ENCODE data around the gene RASAL2. TPM values are rescaled to one million over a fixed set of nuclear protein-coding genes. Genes with fewer than 3 reads are reported as not detected.

RASAL2 gene
- total RNA-seq, 2 experiments from 2014 or later: not detected

DNA sequence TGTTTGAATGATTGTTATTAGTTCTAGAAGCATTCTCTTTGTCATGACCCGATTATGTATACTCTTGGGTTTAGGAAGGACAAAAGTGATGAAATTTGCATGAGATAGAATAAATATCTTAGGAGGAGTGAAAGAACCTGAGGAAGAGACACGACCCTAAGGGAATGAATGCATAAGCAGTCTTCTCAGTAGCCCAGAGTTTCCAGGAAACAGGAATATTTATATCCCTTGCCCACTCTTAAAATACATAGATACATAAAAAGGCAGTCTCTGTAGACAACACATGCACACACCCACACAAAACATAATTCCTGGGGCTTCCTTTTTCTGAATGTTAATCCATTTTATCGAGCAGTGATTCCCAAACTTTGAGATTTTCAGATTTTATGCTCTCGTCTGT, 383.5 kb downstream of the RASAL2 start:
- intact Hi-C loops (cut with micrococcal nuclease): no loop called here
- Mint-ChIP-seq H3K27me3 (ENCODE audit: low read depth) (peaks cover 12% of the 10 kb centered on the region), H3K4me1 (ENCODE audit: low read depth) (no peaks in the 10 kb centered on the region), H3K36me3 (ENCODE audit: low read depth) (no peaks in the 10 kb centered on the region), H3K4me3 (no peak overlapping the region), H3K27ac (no peak overlapping the region), H3K9me3 (no peaks in the 10 kb centered on the region)
- CTCF ChIA-PET: no interaction called here
- DNase-seq: no peak

DNA sequence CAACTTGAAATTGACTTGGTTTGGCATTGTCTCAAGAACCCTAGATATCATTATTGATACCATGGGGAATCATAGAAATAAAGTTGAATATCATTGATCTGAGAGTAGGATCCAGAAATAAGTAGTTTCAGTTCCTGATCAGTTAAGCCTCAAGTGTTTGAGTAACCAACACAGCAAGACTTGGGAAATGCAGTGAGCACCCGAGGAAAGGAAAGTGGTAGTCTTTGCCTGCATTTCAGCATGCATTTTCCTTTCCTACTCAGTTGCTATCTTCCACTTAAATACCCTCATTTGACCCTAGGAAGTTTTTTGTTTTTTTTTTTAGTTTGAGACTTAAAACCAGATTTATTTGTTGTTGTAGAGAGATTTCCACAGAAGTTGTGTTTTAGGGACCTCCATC, 383.9 kb downstream of the RASAL2 start:
- intact Hi-C loops (cut with micrococcal nuclease): no loop called here
- no peaks in the 10 kb centered on the region for H3K4me1 Mint-ChIP-seq (ENCODE audit: low read depth)
- no peaks in the 10 kb centered on the region for H3K36me3 Mint-ChIP-seq (ENCODE audit: low read depth)
- H3K4me3 Mint-ChIP-seq: no peak overlapping the region
- CTCF ChIA-PET: no interaction called here
- H3K27ac Mint-ChIP-seq: no peak overlapping the region
- no peaks in the 10 kb centered on the region for H3K9me3 Mint-ChIP-seq
- no peak for DNase-seq
- H3K27me3 Mint-ChIP-seq (ENCODE audit: low read depth): peaks cover 12% of the 10 kb centered on the region

GRCh38 chr1:178483251-178483957, 389.5 kb downstream of the RASAL2 start:
- intact Hi-C loops (cut with micrococcal nuclease): no loop called here
- Mint-ChIP-seq H3K27me3 (ENCODE audit: low read depth) (peaks cover 13% of the 10 kb centered on the region), H3K36me3 (ENCODE audit: low read depth) (no peaks in the 10 kb centered on the region), H3K4me3 (no peak overlapping the region), H3K4me1 (ENCODE audit: low read depth) (no peaks in the 10 kb centered on the region), H3K27ac (no peak overlapping the region), H3K9me3 (no peaks in the 10 kb centered on the region)
- DNase-seq: no peak
- CTCF ChIA-PET: no interaction called here

DNA sequence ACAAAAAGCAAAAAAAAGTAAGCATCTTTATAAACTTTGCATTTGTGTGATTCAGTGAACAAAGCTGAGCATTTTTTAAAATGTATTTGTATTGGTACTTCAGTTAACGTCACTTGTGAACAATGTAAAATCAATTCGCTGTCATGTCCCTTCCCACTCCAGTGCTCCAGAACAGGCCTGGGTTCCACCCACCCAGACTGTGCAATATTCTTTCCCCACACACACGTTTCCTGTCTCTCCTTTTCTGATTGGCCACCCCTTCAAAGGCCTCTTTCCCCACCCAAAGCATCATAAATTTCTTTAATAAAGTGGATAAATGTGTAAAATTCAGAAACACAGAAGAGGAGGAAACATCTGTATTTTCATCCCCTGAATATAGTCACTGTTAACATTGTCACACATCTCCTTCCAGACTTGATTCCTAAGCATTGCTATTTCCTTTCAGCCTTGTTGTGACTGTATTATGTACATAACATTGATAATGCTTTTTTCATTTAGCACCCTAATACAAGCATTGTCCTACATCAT, 390.9 kb downstream of the RASAL2 start:
- CTCF ChIA-PET: no interaction called here
- Mint-ChIP-seq H3K9me3 (no peaks in the 10 kb centered on the region), H3K4me1 (ENCODE audit: low read depth) (no peaks in the 10 kb centered on the region), H3K27ac (no peak overlapping the region), H3K4me3 (no peak overlapping the region), H3K36me3 (ENCODE audit: low read depth) (no peaks in the 10 kb centered on the region), H3K27me3 (ENCODE audit: low read depth) (peaks cover 18% of the 10 kb centered on the region)
- intact Hi-C loops (cut with micrococcal nuclease): no loop called here
- no peak for DNase-seq

- Mint-ChIP-seq H3K27ac (no peak overlapping the region), H3K4me3 (no peak overlapping the region), H3K27me3 (ENCODE audit: low read depth) (peaks cover 18% of the 10 kb centered on the region), H3K36me3 (ENCODE audit: low read depth) (no peaks in the 10 kb centered on the region), H3K9me3 (no peaks in the 10 kb centered on the region), H3K4me1 (ENCODE audit: low read depth) (no peaks in the 10 kb centered on the region)
- no peak for DNase-seq
- CTCF ChIA-PET: interaction anchor here (1.0 kb wide), 1 partner anchor 15 kb away, joined by 4 read pairs; no protein-coding TSS in a partner anchor
- intact Hi-C loops (cut with micrococcal nuclease): no loop called here
Observed at GRCh38 chr1:178485541-178485981, 391.7 kb downstream of the RASAL2 start.

- H3K9me3 Mint-ChIP-seq: no peaks in the 10 kb centered on the region
- no peak overlapping the region for H3K4me3 Mint-ChIP-seq
- CTCF ChIA-PET: interaction anchor here (1.0 kb wide), 1 partner anchor 15 kb away, joined by 4 read pairs; no protein-coding TSS in a partner anchor
- intact Hi-C loops (cut with micrococcal nuclease): no loop called here
- H3K36me3 Mint-ChIP-seq (ENCODE audit: low read depth): no peaks in the 10 kb centered on the region
- DNase-seq: no peak
- H3K4me1 Mint-ChIP-seq (ENCODE audit: low read depth): no peaks in the 10 kb centered on the region
- H3K27ac Mint-ChIP-seq: no peak overlapping the region
- H3K27me3 Mint-ChIP-seq (ENCODE audit: low read depth): peaks cover 18% of the 10 kb centered on the region
Observed at GRCh38 chr1:178486100-178487069, 392.5 kb downstream of the RASAL2 start.

- H3K4me1 Mint-ChIP-seq (ENCODE audit: low read depth): no peaks in the 10 kb centered on the region
- no peaks in the 10 kb centered on the region for H3K9me3 Mint-ChIP-seq
- intact Hi-C loops (cut with micrococcal nuclease): no loop called here
- no peak overlapping the region for H3K27ac Mint-ChIP-seq
- no peak overlapping the region for H3K4me3 Mint-ChIP-seq
- CTCF ChIA-PET: no interaction called here
- DNase-seq: no peak
- peaks cover 18% of the 10 kb centered on the region for H3K27me3 Mint-ChIP-seq (ENCODE audit: low read depth)
- no peaks in the 10 kb centered on the region for H3K36me3 Mint-ChIP-seq (ENCODE audit: low read depth)
Observed at GRCh38 chr1:178487070-178487615, 393.2 kb downstream of the RASAL2 start.

DNA sequence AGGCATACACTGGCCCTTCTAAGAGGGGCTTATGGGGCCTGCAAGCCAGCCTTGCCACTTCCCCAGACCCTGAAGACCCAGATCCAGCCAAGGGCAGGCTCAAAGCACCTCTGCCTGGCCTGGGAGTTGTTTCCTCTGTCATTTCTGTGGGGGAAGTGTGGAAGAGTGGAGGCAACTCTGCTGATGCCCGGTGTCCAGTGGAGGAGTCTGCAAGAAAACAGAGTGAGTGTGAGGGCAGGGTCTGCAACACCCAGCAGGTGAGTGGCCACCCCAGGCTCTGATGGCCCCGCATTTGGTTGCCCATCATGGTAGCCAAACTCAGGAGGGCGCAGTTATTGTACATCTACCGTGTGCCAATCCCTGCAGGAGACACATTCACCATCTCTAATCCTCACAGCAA, 394.5 kb downstream of the RASAL2 start:
- H3K36me3 Mint-ChIP-seq (ENCODE audit: low read depth): no peaks in the 10 kb centered on the region
- H3K27me3 Mint-ChIP-seq (ENCODE audit: low read depth): peaks cover 18% of the 10 kb centered on the region
- H3K9me3 Mint-ChIP-seq: no peaks in the 10 kb centered on the region
- no peaks in the 10 kb centered on the region for H3K4me1 Mint-ChIP-seq (ENCODE audit: low read depth)
- no peak overlapping the region for H3K4me3 Mint-ChIP-seq
- CTCF ChIA-PET: interaction anchor here (1.3 kb wide), 1 partner anchor 12 kb away, joined by 3 read pairs; no protein-coding TSS in a partner anchor
- no peak for DNase-seq
- intact Hi-C loops (cut with micrococcal nuclease): no loop called here
- no peak overlapping the region for H3K27ac Mint-ChIP-seq

DNA sequence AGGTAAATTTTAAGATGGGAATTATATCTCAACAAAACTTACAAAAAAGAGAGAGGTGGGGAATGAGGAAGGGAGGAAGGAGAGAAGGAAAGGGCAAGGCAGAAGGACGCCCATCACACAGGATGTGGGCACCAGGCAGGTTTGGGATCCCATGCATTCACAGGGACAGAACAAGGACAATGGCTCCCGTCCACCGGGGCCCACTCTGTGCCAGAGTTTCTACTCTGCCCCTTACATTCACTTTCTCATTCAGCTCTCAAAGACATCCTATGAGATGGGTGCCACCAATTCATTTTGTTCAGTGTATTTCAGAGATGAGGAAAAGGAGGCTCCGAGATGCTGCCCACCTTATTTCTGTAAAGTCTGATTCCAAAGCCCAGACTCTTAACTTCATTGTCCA, 395.5 kb downstream of the RASAL2 start:
- peaks cover 18% of the 10 kb centered on the region for H3K27me3 Mint-ChIP-seq (ENCODE audit: low read depth)
- H3K4me3 Mint-ChIP-seq: no peak overlapping the region
- H3K27ac Mint-ChIP-seq: no peak overlapping the region
- no peaks in the 10 kb centered on the region for H3K9me3 Mint-ChIP-seq
- no peaks in the 10 kb centered on the region for H3K4me1 Mint-ChIP-seq (ENCODE audit: low read depth)
- H3K36me3 Mint-ChIP-seq (ENCODE audit: low read depth): no peaks in the 10 kb centered on the region
- intact Hi-C loops (cut with micrococcal nuclease): no loop called here
- CTCF ChIA-PET: no interaction called here
- no peak for DNase-seq

DNA sequence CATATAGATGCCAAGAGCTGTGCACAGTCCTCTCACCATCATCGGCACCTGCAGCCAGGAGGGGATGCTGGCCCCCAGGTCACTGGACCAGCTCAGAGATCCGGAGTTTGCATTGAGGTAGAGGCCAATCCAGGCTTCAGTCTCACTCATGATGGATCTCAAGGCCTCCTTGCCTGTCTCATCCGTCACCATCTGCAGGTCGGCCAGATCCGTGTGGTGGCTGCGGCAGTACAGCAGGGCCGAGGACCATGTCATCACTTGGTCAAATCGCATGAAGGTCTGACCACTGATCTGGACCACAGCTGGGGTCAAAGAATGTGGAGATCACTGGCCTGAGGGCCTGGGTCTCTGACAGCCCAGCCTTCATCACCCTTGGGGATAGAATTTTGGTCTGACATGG, 396.2 kb downstream of the RASAL2 start:
- Mint-ChIP-seq H3K27ac (no peak overlapping the region), H3K9me3 (no peaks in the 10 kb centered on the region), H3K27me3 (ENCODE audit: low read depth) (peaks cover 18% of the 10 kb centered on the region), H3K4me1 (ENCODE audit: low read depth) (no peaks in the 10 kb centered on the region), H3K4me3 (no peak overlapping the region), H3K36me3 (ENCODE audit: low read depth) (no peaks in the 10 kb centered on the region)
- intact Hi-C loops (cut with micrococcal nuclease): no loop called here
- DNase-seq: no peak
- CTCF ChIA-PET: no interaction called here

DNA sequence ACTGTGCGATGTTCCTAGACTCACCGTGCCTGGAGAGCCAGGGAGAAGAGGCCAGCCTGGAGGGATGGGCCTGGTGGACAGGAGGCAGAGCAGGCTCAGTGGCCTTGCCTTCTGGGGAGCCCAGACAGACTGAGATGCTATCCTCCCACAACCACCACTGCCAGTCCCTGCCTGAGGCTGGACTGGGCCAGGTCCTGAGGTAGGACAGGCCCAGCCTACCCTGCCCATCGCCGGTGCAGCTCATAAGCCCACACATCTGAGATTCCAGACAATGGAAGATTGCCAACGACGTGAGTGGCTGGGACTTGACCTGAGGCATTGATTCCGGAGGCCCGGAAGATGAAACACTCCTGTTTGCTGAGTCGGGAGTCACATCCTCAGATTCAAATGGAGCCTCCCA, 397.1 kb downstream of the RASAL2 start:
- no peaks in the 10 kb centered on the region for H3K4me1 Mint-ChIP-seq (ENCODE audit: low read depth)
- CTCF ChIA-PET: no interaction called here

DNA sequence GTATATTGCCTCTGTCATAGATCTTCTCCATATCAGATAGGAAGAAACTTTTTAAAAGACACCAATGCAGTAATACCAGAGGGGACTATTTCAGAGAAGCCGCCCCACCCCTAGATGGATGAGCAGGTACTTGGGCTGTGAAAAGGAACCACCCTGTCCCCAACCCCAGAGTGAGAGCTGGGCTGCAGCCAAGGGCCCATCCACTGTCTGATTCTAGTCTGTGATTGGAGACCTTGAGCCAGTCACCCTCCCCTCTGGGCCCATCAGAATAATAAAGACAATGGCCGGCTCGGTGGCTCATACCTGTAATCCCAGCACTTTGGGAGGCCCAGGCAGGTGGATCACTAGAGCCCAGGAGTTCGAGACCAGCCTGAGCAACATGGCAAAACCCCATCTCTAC, 397.8 kb downstream of the RASAL2 start:
- no peaks in the 10 kb centered on the region for H3K36me3 Mint-ChIP-seq (ENCODE audit: low read depth)
- H3K27ac Mint-ChIP-seq: no peak overlapping the region
- no peaks in the 10 kb centered on the region for H3K9me3 Mint-ChIP-seq
- no peaks in the 10 kb centered on the region for H3K4me1 Mint-ChIP-seq (ENCODE audit: low read depth)
- no peak overlapping the region for H3K4me3 Mint-ChIP-seq
- intact Hi-C loops (cut with micrococcal nuclease): no loop called here
- CTCF ChIA-PET: no interaction called here
- no peak for DNase-seq
- H3K27me3 Mint-ChIP-seq (ENCODE audit: low read depth): peaks cover 14% of the 10 kb centered on the region

More for the DNA sequence above, 397.1 kb downstream of the RASAL2 start:
- Mint-ChIP-seq H3K4me3 (no peak overlapping the region), H3K9me3 (no peaks in the 10 kb centered on the region), H3K27ac (no peak overlapping the region), H3K36me3 (ENCODE audit: low read depth) (no peaks in the 10 kb centered on the region), H3K27me3 (ENCODE audit: low read depth) (peaks cover 15% of the 10 kb centered on the region)
- no peak for DNase-seq
- intact Hi-C loops (cut with micrococcal nuclease): no loop called here

All from activated naive CD4-positive, alpha-beta T cell treated with anti-CD3 and anti-CD28 coated beads for 36 hours (primary cell).